Stimulated activated CD4-positive, alpha-beta T cell treated with anti-CD3 and anti-CD28 coated beads, Interleukin-1b, Interleukin-23, amount 100 ng/mL, for 24 hours (primary cell): ENCODE measurements around the gene OR6C76.
"Not testable (repeated sequence)": the region's sequence is repeated elsewhere in the genome, so short reads cannot be mapped to it uniquely, and the experiment has no call there.

Experiments
- DNase-seq, 4 experiments: peaks; one replicate each; pipeline ENCODE4 v3.0.0-alpha.2; 2020; ENCODE audit warnings: low read depth in 4 of 4, low spot score in 1 of 4

Gene OR6C76

DNA sequence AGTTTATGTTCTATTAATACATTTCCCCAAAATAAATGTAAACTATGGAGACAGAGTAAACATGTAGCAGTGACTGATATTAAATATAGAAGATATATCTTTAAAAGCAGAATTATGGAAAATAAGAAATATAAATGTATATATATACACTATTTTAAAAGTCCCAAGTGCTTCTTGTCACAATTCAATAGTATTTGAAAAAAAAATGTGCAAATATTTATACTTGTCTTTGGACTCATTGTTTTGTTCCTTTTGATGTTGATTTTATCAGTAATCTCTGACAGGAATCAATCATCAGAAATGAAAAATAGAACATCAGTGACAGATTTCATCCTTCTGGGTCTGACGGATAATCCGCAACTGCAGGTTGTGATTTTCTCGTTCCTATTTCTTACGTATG lies at the start of gene OR6C76:
OR6C76 (plus strand) TSS at position 301 of the 400 bp plus-strand sequence; CDS start at position 301, 0 bp downstream.
- no peak for DNase-seq

DNA sequence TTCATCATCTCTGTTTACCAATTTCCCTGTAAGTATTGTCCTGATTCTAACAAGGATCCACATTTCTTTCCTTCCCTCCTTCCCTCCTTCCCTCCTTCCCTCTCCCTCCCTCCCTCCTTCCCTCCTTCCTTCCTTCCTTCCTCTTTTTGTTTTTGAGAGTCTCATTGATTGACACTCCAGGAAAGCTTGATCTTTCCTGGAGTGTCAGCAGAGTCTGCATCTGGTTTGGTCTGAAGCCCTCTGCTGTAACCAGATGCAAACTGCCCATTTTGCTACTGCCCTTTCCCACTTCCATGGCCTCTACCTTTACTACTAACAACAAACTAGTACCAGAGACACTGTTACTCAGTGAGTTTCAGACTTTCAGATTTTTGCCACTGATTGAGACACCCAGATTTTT lies 40.2 kb upstream of the OR6C76 start:
- DNase-seq, result no peak

DNA sequence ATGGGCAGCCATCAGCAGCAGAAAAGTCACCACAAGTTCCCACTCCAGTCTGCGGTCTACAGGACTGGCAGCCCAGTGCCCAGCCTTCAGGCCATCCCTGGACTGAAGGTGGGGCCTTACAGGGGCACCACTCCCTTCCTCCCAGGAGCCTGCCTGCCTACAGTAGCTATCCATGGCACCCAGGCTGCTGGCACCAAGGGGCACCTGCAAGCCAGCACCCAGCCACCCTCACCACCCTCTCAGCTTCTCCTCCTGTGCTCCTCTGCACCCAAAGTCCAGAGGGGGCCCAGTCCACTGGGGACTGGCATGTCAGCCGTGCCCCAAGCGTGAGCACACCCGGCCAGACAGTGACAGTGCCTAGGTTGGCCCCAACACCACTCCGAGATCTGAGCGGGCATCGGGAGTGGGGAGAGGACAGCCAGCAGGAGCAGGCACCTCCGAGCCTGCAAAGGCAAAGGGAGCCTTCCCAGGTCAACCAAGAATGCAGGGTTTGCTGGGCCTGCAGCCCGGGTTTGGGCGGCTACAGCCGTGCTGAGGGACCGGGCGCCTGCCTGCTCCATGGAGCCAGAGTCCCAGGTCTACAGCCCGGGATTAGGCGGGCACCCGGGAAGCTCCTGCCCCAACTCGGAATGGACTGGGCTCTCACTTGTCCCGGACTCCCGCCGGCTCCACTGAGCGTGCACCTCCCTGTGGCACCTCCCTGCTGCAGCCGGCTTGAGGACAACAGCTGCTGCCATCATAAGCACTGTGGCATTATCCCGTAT lies 33.8 kb upstream of the OR6C76 start:
- DNase-seq, result no peak

DNA sequence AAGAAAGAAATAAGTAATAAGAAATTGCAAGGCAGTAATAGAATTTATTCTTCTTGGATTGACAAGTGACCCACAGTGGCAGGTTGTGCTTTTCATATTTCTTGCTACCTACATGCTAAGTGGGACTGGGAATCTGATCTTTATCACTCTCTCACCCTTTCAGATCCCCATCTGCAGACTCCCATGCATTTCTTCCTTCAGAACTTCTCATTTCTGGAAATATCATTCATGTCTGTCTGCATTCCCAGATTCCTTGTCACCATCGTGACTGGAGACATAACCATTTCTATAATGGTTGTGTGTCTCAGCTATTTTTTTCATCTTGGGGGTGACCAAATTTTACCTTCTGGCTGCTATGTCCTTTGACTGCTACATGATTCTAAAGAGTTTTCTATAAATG lies 29.7 kb upstream of the OR6C76 start:
- no peak for DNase-seq

DNA sequence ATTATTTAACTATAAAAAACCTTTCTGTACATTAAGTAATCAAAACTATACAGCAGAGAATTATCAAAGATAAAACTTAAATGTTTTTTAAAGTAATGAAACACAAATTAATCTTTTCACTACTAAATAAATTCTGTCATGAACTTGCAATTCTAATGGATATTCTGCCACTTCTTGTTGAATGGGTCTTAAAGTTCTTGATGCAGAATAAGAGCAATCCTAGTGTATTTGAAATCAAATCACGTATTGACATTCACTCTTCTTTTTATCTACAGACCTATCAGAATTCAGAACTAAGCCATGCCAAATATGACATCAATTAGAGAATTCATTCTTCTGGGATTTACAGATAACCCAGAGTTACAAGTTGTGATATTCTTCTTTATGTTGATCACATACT lies 25.8 kb upstream of the OR6C76 start, which contains the start of gene OR6C65:
OR6C65 (plus strand) TSS at position 301 of the 400 bp plus-strand sequence; CDS start at position 301, 0 bp downstream.
- no peak for DNase-seq

DNA sequence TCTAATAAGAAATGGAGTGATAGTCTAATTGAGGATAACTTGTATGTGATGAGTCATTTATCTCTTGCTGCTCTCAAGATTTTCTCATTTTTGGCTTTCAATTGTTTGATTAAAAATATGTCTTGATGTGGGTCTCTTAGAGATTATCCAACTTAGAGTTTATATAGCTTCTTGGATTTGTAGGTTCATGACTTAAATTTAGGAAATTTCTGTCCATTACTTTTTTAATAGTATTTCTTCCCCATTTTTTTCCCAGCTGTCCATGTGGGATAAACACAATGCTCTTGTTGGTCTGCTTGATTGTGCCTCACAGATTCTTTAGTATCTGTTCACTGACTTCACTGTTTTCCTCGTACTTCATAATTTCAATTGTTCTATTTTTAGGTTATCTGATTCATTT lies 18.2 kb upstream of the OR6C76 start:
- no peak for DNase-seq

DNA sequence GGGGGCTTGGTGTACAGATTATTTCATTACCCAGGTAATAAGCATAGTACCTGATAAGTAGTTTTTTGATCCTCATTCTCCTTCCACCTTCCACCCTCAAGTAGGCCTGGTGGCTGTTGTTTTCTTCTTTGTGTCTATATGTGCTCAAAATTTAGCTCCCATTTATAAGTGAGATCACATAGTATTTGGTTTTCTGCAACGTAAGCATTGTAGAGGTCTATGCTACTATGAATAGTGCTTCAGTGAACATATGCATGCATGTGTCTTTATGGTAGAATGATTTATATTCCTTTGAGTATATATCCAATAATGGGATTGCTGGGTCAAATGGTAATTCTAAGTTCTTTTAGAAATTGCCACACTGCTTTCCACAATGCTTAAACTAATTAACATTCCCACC lies 16.9 kb upstream of the OR6C76 start:
- DNase-seq, result not testable (repeated sequence)

DNA sequence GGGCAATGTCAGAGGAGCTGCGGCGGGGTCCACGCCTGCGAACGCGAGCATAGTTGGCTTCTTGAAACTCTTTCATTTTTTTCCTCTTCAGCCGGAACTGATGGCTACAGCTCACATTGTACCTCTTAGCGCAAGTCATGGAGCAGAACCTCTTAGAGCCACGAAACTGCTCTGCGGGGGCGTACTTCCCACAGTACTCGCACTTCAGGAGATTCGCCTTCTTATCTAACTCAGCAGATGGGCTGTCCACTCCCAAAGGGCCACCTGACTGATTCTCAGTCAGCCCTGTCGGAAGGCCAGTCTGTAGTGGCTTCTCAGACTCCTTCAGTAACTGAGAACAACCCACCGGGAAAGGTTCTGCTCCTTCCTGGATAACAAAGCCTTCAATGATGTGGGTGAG lies 13.9 kb upstream of the OR6C76 start:
- not testable (repeated sequence) for DNase-seq

DNA sequence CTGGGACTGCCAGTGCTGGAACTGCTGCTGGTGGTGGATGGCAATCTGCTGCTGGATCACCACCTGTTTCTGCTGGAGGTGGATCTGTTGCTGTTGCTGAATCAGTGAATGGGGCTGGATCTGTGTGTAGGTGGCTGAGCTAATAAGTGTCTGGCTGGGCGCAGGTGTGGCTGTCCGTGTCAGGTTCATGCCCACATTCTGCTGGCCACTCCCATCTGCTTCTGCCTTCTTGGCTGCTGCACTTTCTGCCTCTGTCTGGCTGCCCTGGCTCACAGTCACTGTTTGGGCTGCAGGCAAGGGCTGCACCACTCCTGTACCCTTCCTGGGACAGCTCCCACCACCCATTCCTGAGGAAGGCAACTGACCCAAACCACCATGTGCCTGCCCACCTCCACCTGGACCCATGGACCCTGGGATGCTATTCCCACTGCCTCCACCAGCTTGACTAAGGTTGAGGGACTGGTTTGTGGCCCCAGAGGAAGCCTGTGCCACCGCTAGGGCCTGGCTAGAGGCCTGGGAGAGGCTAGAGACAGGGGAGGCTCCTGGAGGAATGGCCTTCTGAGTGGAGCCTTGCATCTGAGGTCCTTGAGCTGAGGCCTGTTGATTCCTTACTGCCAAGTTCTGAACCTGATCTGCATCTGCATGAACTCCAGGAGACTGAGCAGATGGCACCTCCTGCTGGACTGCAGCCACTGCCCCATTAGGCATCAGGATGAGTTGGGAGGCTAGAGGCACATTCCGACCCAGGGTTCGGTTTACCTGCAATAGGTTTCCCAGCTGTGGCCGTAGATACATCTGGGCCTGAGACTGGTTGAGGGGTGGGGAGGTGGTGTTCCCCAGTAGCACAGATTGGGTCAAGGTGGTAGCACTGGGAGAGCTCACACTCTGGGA lies 12.3 kb upstream of the OR6C76 start:
- not testable (repeated sequence) for DNase-seq

DNA sequence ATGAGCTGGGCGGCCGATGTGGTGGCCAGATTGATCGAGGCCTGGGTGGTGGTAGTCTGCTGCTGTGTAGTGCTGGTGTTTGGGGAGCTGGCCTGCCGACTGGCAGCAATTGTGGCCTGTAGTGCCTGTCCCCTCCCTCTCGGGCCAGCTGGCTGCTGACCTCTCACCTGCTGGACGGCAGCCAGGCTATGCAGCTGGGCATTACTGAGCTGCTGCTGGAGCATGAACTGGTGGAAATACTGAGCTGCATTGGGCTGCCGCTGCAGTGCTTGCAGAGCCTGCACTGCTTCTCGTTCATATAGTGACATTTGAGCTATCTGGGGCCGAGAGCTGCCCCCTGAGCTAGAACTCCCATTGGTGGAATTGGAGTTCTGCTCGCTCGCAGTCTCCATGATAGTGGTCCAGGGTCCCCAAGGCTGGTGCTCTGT lies 11.6 kb upstream of the OR6C76 start:
- DNase-seq, result not testable (repeated sequence)

DNA sequence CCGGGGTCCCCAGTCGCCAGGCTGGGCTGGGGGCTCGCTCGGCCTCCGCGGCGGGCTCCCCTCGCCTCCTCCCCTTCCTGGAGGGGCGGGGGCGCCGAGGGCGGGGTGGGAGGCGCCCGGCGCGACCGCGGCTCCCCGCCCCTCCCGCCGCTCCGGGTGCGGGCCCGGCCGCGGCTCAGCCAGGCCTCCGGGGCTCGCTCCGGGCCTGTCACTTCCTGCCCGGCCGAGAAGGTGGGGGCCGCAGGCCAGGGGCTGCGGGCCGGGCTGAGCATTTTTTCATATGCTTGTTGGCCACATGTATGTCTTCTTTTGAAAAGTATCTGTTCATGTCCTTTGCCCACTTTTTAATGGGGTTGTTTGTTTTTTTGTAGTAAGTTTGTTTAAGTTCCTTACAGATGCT lies 11.2 kb upstream of the OR6C76 start:
- not testable (repeated sequence) for DNase-seq

DNA sequence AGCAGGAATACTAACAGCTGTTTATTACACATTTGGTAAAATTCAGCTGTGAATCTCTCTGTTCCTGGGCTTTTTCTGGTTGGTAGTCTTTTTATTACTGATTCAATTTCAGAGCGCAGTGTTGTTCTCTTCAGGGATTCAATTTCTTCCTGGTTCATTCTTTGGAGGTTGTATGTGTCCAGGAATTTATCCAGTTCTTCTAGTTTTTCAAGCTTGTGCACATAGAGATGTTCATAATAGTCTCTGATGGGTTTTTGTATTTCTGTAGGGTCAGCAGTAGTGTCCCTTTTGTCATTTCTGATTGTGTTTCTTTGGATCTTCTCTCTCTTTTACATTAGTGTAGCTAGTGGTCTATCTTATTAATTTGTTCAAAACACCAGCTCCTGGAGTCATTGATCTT lies 9.1 kb upstream of the OR6C76 start:
- no peak for DNase-seq

DNA sequence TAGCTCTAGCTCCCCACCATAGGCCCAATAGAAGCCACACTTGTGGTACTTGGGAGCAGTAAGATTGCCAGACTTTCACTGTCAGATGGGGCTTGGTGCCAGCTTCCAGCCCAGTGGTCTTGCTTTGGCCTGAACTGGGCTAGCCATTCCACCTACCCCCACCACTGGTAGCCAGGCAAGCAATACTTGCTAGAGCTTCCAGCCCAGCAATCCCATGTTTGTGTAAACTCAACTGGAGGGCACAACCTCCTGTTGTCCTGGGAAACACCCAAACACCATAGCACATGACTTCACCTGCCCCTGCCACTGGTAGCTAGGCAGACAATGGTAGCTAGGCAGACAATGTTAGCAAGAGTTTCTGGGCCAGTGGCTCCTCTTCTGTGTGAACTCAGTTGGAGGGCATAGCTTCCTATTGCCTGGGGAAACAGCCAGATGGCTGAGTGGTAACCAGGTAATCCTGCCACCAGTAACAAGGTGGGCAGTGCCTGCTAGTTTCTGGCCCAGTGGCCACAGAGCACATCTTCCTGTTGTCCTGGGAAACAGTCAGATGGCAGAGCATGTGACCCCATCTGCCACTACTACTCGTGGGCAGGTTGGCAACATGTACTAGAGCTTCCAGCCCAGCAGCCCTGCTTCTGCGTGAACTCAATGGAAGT lies 5.6 kb upstream of the OR6C76 start:
- no peak for DNase-seq

DNA sequence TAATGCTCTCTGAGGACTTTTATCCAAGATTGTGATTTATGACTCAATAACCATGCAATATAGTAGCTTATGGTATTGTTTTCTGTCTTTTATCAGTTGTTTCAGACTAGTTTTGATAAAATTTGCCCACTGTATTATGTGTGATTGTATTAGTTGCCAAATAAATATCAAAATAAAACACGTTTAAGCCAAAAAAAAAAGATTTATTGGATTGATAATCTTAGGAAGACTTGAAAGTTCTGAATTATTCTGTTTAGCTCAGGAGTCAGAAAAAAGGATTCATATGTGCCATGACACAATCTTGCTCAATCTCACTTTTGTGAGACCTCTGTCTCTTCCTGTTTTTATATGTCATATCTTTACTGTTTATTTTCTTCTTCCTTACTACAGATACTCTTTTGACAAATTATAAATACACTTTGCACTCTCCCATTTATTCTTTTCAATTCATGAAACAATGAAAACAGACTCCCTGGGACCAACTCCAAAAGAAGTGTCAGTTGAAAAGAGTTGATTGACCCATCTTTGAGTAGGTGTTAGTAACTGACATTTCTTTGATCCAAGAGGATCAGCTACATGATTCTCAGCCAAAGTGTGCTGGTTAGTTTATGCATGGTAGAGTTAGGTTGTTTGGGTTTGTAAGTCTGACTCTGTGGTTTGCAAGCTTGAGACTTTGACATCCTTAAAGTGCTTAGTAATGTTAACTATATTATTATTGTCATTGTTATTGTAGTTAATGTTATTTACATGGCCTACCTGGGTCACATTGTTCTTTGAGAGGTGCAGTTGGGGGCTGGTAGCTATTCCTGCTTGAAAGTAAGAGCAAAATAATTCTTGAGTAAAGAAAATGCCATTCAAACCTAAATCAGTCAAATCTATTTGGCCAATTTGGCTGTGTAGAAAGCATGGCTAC lies 2.5 kb downstream of the OR6C76 start:
- DNase-seq, result no peak

DNA sequence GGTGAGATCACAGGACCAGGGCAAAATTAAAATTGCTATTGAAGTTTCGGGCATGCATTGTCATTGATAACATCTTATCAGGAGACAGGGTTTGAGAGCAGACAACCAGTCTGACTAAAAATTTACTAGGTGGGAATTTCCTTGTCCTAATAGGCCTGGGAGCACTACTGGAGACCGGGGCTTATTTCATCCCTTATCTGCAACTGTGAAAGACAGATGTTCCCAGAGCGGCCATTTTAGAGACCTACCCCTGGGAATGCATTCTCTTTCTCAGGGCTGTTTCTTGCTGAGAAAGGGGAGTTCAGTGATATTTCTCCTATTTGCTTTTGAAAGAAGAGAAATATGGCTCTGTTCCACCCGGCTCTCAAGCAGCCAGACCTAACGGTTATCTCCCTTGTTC lies 15.2 kb downstream of the OR6C76 start:
- not testable (repeated sequence) for DNase-seq

DNA sequence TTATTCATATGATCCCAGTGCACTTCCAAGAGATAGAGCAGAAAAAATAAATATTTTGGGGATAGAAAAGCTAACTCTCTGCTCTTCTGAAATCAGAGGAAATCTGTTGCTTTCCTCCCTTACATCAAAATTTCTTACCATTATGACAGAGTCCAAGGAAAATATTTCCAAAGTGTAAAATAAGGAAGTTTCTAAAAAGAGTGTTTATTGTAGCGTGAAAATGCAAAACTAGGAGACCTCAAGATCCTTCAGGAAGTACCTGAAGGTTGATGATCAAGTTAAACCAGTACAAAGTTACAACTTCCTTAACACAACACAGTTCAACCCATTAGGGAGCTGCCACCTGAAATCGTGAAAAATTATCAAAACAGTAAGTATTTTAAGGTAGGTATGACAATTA lies 17.7 kb downstream of the OR6C76 start, which contains the start of gene OR6C2:
OR6C2 (plus strand) TSS at position 301 of the 400 bp plus-strand sequence. CDS start 8,138 bp downstream, outside the sequence.
- DNase-seq, result no peak

DNA sequence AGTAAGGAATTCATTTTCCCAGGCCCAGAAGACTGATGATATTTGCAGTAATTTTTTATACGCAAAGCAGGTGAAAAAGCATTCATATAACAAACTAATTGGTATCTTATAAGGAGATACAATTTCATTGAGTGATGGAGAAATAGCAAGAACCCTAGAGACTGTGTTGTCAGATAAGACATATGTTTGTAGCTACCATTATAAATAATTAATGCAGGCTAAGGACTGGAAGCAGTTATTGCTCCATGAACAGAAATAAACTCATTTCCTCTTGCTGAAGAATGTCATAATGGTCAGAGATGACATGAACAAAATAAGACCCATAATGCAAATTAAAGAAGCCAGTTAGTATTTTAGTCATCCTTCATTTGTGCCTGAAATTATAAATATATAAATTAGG lies 19.3 kb downstream of the OR6C76 start:
- DNase-seq, result no peak

DNA sequence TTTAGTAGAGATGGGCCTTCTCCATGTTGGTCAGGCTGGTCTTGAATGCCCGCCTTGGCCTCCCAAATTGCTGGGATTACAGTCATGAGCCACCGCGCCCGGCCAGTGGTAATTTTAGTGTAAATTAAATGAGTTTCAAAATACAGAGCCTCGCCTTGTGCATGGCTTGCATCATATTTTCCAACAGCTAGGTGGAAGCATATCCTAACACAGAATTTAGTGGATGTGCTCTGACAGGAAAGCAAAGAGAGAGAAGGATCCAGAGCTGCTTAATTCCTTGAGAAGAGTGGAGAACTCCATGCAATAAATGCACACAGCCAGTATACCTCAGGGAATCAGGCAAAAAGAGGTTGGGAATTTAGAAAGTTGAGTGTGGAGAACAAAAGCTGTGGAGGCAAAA lies 20.3 kb downstream of the OR6C76 start:
- no peak for DNase-seq

DNA sequence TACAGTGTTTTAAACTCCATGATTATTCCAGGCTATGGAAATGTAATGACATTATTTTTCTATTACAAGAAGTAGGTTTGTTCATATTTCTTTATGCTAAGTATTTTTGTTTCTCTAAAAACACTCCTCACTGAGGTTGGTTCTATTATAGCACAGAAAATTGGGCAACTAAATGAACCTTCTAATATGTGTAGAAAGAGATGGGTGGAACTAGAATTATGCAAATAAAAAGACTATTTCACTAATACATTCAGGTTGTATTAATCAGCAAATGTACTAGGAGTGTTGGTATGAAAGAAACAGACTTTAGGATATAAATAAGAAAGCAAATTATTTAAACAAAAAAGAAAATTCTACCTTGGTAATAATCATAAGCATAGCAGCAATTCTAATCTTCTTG lies 22.8 kb downstream of the OR6C76 start:
- no peak for DNase-seq

DNA sequence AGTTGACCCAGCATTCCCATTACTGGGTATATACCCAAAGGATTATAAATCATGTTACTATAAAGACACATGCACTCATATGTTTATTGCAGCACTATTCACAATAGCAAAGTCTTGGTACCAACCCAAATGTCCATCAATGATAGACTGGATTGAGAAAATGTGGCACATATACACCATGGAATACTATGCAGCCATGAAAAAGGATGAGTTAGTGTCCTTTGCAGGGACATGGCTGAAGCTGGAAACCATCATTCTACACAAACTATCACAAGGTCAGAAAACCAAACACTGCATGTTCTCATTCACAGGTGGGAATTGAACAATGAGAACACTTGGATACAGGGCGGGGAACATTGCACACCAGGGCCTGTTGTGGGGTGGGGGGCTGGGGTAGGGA lies 38.9 kb downstream of the OR6C76 start:
- not testable (repeated sequence) for DNase-seq
